ENCODE data around the gene STX18. TPM values are rescaled to one million over a fixed set of nuclear protein-coding genes. Genes with fewer than 3 reads are reported as not detected.

STX18 gene
- total and polyA plus RNA-seq, 10 of the 15 experiments (the other 5 are each of a cell fraction or from before 2014, with no cell fraction given) = 8.2 to 46.6 (median 31.1) TPM

DNA sequence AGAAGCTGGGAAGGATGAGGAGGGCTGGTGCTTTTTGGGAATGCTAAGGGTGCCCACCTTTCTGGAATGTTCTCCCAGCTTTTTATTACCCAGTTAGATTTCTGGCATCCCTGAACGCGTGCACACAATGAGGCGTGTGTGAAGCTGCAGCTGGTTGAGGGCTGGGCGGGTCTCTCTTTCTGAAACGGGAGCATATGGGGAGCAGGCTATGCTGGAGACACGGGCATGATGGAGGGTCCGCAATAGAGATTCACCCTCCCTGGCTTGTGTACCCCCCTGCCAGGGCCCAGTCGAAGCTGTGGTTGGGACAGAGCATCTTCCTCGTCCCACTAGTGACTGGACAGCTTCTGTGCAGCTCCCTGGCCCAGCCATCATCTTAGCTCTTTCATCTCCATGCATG is 146.5 kb downstream of the STX18 start:
- CTCF ChIA-PET = interaction anchor here (0.6 to 0.8 kb wide), 2 partner anchors 16 to 1605 kb away, joined by 3 read pairs; no protein-coding TSS in a partner anchor
- intact Hi-C loops (cut with micrococcal nuclease; ENCODE audit: unreplicated experiment) = no loop called here
- RAD21 ChIA-PET (ENCODE audit: unreplicated experiment) = no interaction called here

More for the DNA sequence above, 146.5 kb downstream of the STX18 start:
- WGBS (ENCODE audit: insufficient coverage, insufficient replicate concordance, low lambda C conversion rate, missing lambda C conversion rate) = 73% methylated on average over 9 of the region's 9 CpGs
- ChIA-PET SMC1A (ENCODE audit: uncharacterized antibody, unreplicated experiment) (no interaction called here), POLR2A (no interaction called here)
- H3K4me3 ChIP-seq = no peak overlapping the region
- no peak overlapping the region for H2AFZ ChIP-seq (ENCODE audit: control insufficient read depth, low read depth, low read length)
- H3K9me3 ChIP-seq (replicated peaks; ENCODE audit: control insufficient read depth, insufficient read depth, low read length) = no peaks in the 10 kb centered on the region
- no peaks in the 10 kb centered on the region for H3K4me1 ChIP-seq (ENCODE audit: control insufficient read depth, insufficient read depth, low read length)
- no peak overlapping the region for H3K4me2 ChIP-seq (ENCODE audit: control insufficient read depth, insufficient read depth)
- H3K36me3 ChIP-seq (ENCODE audit: control insufficient read depth in 2 of 2, insufficient read depth in 2 of 2, low read length in 1 of 2) = no peaks in the 10 kb centered on the region
- no TSS peak for BruUV-seq (replicated peaks)
- no peak for DNase-seq (ENCODE audit: low read depth, low spot score)
- ATAC-seq = no peak
- in situ Hi-C loops (cut with MboI) = no loop called here
- no peak overlapping the region for H3K9ac ChIP-seq (ENCODE audit: control insufficient read depth, insufficient read depth, low read length)
- TF ChIP-seq HCFC1 (IDR thresholded peaks at IDR 0.05; ENCODE audit: low read length) (no peak), CBX3 (IDR thresholded peaks at IDR 0.05; ENCODE audit: borderline replicate concordance, low read depth) (no peak), MXI1 (IDR thresholded peaks at IDR 0.05; ENCODE audit: low read depth, low read length) (no peak), ZNF622 (IDR thresholded peaks at IDR 0.05) (no peak), SREBF2 (IDR thresholded peaks at IDR 0.05; ENCODE audit: low read length) (no peak), BCL11A (IDR thresholded peaks at IDR 0.05; ENCODE audit: low read depth, low read length) (no peak), FOXK2 (IDR thresholded peaks at IDR 0.05) (no peak), RELA (IDR thresholded peaks at IDR 0.05; ENCODE audit: borderline replicate concordance, partially characterized antibody) (no peak), HDAC6 (IDR thresholded peaks at IDR 0.05; ENCODE audit: unreplicated experiment) (no peak), POLR2AphosphoS5 (IDR thresholded peaks at IDR 0.05; ENCODE audit: low read length) (no peak), MEF2A (IDR thresholded peaks at IDR 0.05; ENCODE audit: insufficient read depth, low read depth, low read length) (no peak), NR2F1 (conservative IDR thresholded peaks at IDR 0.05) (no peak)
- TF ChIP-seq, protein P1, sequence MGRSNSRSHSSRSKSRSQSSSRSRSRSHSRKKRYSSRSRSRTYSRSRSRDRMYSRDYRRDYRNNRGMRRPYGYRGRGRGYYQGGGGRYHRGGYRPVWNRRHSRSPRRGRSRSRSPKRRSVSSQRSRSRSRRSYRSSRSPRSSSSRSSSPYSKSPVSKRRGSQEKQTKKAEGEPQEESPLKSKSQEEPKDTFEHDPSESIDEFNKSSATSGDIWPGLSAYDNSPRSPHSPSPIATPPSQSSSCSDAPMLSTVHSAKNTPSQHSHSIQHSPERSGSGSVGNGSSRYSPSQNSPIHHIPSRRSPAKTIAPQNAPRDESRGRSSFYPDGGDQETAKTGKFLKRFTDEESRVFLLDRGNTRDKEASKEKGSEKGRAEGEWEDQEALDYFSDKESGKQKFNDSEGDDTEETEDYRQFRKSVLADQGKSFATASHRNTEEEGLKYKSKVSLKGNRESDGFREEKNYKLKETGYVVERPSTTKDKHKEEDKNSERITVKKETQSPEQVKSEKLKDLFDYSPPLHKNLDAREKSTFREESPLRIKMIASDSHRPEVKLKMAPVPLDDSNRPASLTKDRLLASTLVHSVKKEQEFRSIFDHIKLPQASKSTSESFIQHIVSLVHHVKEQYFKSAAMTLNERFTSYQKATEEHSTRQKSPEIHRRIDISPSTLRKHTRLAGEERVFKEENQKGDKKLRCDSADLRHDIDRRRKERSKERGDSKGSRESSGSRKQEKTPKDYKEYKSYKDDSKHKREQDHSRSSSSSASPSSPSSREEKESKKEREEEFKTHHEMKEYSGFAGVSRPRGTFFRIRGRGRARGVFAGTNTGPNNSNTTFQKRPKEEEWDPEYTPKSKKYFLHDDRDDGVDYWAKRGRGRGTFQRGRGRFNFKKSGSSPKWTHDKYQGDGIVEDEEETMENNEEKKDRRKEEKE (IDR thresholded peaks at IDR 0.05) = no peak
- TF ChIP-seq, protein P2, sequence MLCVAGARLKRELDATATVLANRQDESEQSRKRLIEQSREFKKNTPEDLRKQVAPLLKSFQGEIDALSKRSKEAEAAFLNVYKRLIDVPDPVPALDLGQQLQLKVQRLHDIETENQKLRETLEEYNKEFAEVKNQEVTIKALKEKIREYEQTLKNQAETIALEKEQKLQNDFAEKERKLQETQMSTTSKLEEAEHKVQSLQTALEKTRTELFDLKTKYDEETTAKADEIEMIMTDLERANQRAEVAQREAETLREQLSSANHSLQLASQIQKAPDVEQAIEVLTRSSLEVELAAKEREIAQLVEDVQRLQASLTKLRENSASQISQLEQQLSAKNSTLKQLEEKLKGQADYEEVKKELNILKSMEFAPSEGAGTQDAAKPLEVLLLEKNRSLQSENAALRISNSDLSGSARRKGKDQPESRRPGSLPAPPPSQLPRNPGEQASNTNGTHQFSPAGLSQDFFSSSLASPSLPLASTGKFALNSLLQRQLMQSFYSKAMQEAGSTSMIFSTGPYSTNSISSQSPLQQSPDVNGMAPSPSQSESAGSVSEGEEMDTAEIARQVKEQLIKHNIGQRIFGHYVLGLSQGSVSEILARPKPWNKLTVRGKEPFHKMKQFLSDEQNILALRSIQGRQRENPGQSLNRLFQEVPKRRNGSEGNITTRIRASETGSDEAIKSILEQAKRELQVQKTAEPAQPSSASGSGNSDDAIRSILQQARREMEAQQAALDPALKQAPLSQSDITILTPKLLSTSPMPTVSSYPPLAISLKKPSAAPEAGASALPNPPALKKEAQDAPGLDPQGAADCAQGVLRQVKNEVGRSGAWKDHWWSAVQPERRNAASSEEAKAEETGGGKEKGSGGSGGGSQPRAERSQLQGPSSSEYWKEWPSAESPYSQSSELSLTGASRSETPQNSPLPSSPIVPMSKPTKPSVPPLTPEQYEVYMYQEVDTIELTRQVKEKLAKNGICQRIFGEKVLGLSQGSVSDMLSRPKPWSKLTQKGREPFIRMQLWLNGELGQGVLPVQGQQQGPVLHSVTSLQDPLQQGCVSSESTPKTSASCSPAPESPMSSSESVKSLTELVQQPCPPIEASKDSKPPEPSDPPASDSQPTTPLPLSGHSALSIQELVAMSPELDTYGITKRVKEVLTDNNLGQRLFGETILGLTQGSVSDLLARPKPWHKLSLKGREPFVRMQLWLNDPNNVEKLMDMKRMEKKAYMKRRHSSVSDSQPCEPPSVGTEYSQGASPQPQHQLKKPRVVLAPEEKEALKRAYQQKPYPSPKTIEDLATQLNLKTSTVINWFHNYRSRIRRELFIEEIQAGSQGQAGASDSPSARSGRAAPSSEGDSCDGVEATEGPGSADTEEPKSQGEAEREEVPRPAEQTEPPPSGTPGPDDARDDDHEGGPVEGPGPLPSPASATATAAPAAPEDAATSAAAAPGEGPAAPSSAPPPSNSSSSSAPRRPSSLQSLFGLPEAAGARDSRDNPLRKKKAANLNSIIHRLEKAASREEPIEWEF (IDR thresholded peaks at IDR 0.05; ENCODE audit: insufficient replicate concordance, low read depth, low read length) = no peak
- TF ChIP-seq, protein P3, sequence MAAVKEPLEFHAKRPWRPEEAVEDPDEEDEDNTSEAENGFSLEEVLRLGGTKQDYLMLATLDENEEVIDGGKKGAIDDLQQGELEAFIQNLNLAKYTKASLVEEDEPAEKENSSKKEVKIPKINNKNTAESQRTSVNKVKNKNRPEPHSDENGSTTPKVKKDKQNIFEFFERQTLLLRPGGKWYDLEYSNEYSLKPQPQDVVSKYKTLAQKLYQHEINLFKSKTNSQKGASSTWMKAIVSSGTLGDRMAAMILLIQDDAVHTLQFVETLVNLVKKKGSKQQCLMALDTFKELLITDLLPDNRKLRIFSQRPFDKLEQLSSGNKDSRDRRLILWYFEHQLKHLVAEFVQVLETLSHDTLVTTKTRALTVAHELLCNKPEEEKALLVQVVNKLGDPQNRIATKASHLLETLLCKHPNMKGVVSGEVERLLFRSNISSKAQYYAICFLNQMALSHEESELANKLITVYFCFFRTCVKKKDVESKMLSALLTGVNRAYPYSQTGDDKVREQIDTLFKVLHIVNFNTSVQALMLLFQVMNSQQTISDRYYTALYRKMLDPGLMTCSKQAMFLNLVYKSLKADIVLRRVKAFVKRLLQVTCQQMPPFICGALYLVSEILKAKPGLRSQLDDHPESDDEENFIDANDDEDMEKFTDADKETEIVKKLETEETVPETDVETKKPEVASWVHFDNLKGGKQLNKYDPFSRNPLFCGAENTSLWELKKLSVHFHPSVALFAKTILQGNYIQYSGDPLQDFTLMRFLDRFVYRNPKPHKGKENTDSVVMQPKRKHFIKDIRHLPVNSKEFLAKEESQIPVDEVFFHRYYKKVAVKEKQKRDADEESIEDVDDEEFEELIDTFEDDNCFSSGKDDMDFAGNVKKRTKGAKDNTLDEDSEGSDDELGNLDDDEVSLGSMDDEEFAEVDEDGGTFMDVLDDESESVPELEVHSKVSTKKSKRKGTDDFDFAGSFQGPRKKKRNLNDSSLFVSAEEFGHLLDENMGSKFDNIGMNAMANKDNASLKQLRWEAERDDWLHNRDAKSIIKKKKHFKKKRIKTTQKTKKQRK (IDR thresholded peaks at IDR 0.05; ENCODE audit: low read depth, low read length) = no peak
- H3K27ac ChIP-seq (ENCODE audit: control insufficient read depth, insufficient read depth) = no peak overlapping the region
- FAIRE-seq = no peak
- H3K79me2 ChIP-seq (ENCODE audit: control insufficient read depth, insufficient read depth, low read length) = no peaks in the 10 kb centered on the region
- H4K20me1 ChIP-seq (ENCODE audit: control insufficient read depth, insufficient read depth) = no peaks in the 10 kb centered on the region
- no peaks in the 10 kb centered on the region; a peak in 1 of 4 replicates for H3K27me3 ChIP-seq (replicated peaks in 1 of 2; ENCODE audit: control insufficient read depth in 2 of 2, insufficient read depth in 2 of 2, low read length in 1 of 2)
